ENCODE measurements around the gene CRTC3. TPM values are rescaled to one million over a fixed set of nuclear protein-coding genes. Genes with fewer than 3 reads are reported as not detected.

The CRTC3 gene
- total RNA-seq, 2 experiments from 2014 or later, result 40.6 to 42.7 TPM

DNA sequence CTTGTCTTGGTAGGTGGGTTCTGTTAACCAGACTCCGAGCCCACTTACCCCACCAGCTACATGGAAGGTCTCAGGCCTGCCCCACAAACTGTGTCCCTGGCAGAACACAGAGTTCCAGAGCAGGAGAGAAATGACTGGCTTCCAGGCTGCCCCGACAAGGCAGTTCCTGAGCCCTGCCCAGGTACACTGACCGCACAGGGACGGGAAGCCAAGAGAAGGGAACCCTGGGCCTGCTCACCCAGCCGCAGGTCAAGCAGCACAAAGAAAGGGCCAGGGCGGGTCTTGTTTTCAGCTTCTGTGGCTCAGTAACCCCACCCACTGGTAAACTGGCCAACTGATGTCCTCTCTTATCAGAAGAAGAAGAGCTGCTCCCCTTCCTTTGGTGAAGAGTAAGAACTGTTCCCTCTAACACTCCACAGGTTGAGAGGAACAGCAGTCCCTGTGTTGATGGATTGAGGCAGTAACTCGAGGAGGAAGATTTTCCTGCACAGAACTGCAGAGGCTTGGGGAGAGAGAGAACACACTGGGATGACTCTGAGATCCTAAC, 68.4 kb downstream of the CRTC3 start:
- no peaks in the 10 kb centered on the region for H3K9me3 Mint-ChIP-seq
- DNase-seq, result peak; percentile 38
- H3K36me3 Mint-ChIP-seq (ENCODE audit: low read depth), result peaks cover 26% of the 10 kb centered on the region
- intact Hi-C loops (cut with micrococcal nuclease), result no loop called here
- peaks cover 79% of the 10 kb centered on the region for H3K4me1 Mint-ChIP-seq (ENCODE audit: low read depth)
- CTCF ChIA-PET, result interaction anchor here (0.6 to 1.6 kb wide), 5 partner anchors 14 to 207 kb away, joined by 3 to 7 read pairs (median 4); no protein-coding TSS in a partner anchor
- peak overlapping the region; percentile 99 for H3K27ac Mint-ChIP-seq
- no peak overlapping the region for H3K4me3 Mint-ChIP-seq
- no peaks in the 10 kb centered on the region for H3K27me3 Mint-ChIP-seq (ENCODE audit: low read depth)

DNA sequence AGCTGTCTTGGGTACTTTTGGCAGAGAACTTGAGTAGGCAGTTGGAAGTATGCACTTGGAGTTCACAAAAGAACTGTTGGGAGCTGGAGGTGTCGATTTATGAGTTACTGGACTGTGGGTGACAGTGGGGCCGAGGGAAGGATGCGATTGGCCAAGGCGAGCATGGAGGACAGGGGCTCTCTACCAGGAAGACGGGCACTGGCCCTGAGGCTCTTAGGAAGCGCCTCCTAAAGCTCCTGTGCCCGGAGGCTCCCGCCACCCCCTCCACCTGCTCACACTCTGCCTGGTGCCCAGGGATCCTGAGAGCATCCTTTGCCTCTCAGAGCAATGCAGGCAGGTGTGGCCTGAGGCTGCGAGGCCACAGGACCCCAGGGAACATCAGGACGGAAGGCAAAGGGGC, 69.0 kb downstream of the CRTC3 start:
- CTCF ChIA-PET, result interaction anchor here (0.6 to 1.6 kb wide), 6 partner anchors 14 to 240 kb away, joined by 3 to 7 read pairs (median 4); no protein-coding TSS in a partner anchor
- Mint-ChIP-seq H3K27me3 (ENCODE audit: low read depth) (no peaks in the 10 kb centered on the region), H3K4me3 (no peak overlapping the region), H3K27ac (peak overlapping the region; percentile 99), H3K36me3 (ENCODE audit: low read depth) (peaks cover 24% of the 10 kb centered on the region), H3K9me3 (no peaks in the 10 kb centered on the region), H3K4me1 (ENCODE audit: low read depth) (peaks cover 77% of the 10 kb centered on the region)
- no peak for DNase-seq
- intact Hi-C loops (cut with micrococcal nuclease), result no loop called here

DNA sequence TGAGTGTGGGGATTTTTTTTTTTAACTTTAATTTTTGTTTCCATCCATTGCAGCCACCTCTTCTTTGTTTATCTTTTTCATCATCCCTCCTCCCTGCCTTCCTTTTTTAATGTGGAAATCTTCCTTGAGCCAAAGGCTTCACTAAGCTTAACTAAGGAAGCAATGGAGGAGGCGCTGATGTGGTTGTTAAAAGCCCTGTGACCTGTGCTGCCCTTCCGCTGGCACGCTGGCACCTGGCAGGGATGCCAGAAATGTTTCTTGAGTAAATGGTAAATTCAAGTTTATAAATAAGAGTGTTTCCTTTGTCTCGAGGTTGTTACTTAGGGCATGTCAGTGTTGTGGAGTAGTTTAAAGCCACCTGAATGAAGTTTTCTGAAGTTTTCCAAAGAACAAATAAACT, 69.4 kb downstream of the CRTC3 start:
- Mint-ChIP-seq H3K36me3 (ENCODE audit: low read depth) (peaks cover 24% of the 10 kb centered on the region), H3K4me3 (no peak overlapping the region), H3K9me3 (no peaks in the 10 kb centered on the region), H3K4me1 (ENCODE audit: low read depth) (peaks cover 77% of the 10 kb centered on the region), H3K27me3 (ENCODE audit: low read depth) (no peaks in the 10 kb centered on the region), H3K27ac (peak overlapping the region; percentile 99)
- intact Hi-C loops (cut with micrococcal nuclease), result no loop called here
- CTCF ChIA-PET, result interaction anchor here (0.6 to 1.6 kb wide), 4 partner anchors 38 to 240 kb away, joined by 4 to 7 read pairs (median 4); no protein-coding TSS in a partner anchor
- no peak for DNase-seq

DNA sequence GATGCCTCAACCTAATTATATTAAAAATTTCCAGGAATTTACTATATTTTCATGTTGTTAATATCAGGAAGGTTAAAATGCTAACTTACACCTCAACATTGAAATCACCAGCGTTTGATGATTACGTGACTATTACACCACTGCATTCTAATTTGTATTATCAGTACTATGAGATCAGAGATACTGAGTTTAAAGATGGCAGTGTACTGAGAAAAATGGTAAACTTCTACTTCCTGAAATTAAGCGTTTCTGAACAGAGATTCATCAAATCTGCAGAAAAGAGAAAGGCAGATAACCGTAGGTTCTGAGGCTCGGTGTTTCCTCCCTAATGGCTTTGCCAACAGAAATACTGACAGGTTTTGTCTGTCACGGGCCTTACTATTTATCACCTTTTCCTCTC, 69.9 kb downstream of the CRTC3 start:
- no peak overlapping the region for H3K4me3 Mint-ChIP-seq
- no peaks in the 10 kb centered on the region for H3K27me3 Mint-ChIP-seq (ENCODE audit: low read depth)
- CTCF ChIA-PET, result interaction anchor here (1.5 kb wide), 1 partner anchor 38 kb away, joined by 3 read pairs; no protein-coding TSS in a partner anchor
- H3K4me1 Mint-ChIP-seq (ENCODE audit: low read depth), result peaks cover 79% of the 10 kb centered on the region
- DNase-seq, result peak; percentile 23
- H3K36me3 Mint-ChIP-seq (ENCODE audit: low read depth), result peaks cover 23% of the 10 kb centered on the region
- intact Hi-C loops (cut with micrococcal nuclease), result no loop called here
- no peaks in the 10 kb centered on the region for H3K9me3 Mint-ChIP-seq
- H3K27ac Mint-ChIP-seq, result peak overlapping the region; percentile 99

DNA sequence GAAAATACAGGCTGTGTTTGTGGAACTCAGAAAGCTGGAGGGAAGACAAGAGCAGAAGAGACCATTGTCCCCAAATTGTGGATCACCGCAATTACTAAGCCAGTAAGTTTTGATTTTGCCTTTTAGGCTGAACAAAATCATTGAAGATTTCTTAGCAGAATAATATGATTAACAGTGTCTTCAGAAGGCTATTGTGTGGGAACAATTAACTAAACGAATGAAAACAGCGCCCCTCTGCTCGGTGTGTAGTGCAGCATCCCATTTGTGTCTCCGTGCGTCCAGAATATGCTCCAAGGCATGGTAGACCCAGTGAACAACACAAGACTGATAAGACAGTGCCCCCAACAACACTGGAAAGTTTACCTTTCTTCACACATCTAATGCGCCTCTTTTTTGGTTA, 71.2 kb downstream of the CRTC3 start:
- no peaks in the 10 kb centered on the region for H3K27me3 Mint-ChIP-seq (ENCODE audit: low read depth)
- DNase-seq, result no peak
- CTCF ChIA-PET, result interaction anchor here (0.6 to 1.5 kb wide), 3 partner anchors 39 to 448 kb away, joined by 3 to 4 read pairs (median 3); no protein-coding TSS in a partner anchor
- peak overlapping the region; percentile 44 for H3K27ac Mint-ChIP-seq
- no peaks in the 10 kb centered on the region for H3K9me3 Mint-ChIP-seq
- no peak overlapping the region for H3K4me3 Mint-ChIP-seq
- H3K36me3 Mint-ChIP-seq (ENCODE audit: low read depth), result peaks cover 18% of the 10 kb centered on the region
- peaks cover 68% of the 10 kb centered on the region for H3K4me1 Mint-ChIP-seq (ENCODE audit: low read depth)
- intact Hi-C loops (cut with micrococcal nuclease), result no loop called here

DNA sequence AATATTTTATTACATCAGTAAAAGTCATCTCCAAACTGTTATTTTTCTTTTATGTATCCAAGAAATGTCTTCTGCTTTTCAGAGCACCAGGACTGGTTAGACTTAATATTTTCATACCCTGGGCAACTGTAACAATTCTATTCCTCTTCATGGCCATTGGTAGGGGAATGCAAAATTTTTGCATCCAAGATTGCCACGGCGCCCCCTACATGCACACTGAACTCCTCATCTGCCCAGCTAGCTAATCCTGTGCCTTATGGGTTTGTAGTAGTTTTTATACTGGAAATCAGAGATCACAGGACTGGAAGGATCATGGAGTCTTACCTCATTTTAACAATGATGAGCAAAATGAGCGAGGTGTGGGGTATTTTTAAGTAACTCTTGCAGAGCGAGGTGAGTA, 74.2 kb downstream of the CRTC3 start:
- H3K27ac Mint-ChIP-seq, result no peak overlapping the region
- intact Hi-C loops (cut with micrococcal nuclease), result loop anchor here (1.0 to 2.0 kb wide), 2 partner anchors 241 to 284 kb away; no protein-coding TSS in a partner anchor

DNA sequence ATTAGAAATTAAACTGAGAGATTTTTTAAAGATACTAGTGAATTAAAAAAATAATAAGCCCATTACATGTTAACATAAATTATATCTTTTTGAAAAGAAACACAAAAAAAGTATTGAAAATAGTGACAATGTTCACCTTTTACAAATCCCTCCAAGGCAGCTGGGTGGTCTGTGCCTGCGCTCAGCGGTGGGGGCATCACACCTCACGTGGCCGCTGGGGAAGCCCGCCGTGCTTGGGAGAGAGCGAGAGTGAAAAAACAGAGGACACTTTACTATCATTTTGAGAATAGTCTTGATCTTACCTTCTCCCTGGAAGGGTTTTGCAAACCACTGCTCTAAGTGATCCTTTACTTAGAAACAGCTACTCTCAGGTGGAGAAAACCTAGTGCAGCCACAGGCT, 76.9 kb downstream of the CRTC3 start:
- H3K9me3 Mint-ChIP-seq, result no peaks in the 10 kb centered on the region
- no peak overlapping the region for H3K27ac Mint-ChIP-seq
- no peak overlapping the region for H3K4me3 Mint-ChIP-seq
- peaks cover 23% of the 10 kb centered on the region for H3K4me1 Mint-ChIP-seq (ENCODE audit: low read depth)
- peaks cover 9% of the 10 kb centered on the region for H3K36me3 Mint-ChIP-seq (ENCODE audit: low read depth)
- DNase-seq, result no peak
- no peaks in the 10 kb centered on the region for H3K27me3 Mint-ChIP-seq (ENCODE audit: low read depth)
- CTCF ChIA-PET, result interaction anchor here (2.1 kb wide), 1 partner anchor 12 kb away, joined by 10 read pairs; no protein-coding TSS in a partner anchor
- intact Hi-C loops (cut with micrococcal nuclease), result no loop called here

More for the DNA sequence above, 74.2 kb downstream of the CRTC3 start:
- Mint-ChIP-seq H3K27me3 (ENCODE audit: low read depth) (no peaks in the 10 kb centered on the region), H3K36me3 (ENCODE audit: low read depth) (peaks cover 10% of the 10 kb centered on the region), H3K4me1 (ENCODE audit: low read depth) (peaks cover 42% of the 10 kb centered on the region), H3K9me3 (no peaks in the 10 kb centered on the region), H3K4me3 (no peak overlapping the region)
- CTCF ChIA-PET, result interaction anchor here (0.6 to 1.6 kb wide), 11 partner anchors 10 to 328 kb away, joined by 3 to 9 read pairs (median 4); partner anchors contain the start of gene HDDC3
- peak; percentile 82 for DNase-seq

DNA sequence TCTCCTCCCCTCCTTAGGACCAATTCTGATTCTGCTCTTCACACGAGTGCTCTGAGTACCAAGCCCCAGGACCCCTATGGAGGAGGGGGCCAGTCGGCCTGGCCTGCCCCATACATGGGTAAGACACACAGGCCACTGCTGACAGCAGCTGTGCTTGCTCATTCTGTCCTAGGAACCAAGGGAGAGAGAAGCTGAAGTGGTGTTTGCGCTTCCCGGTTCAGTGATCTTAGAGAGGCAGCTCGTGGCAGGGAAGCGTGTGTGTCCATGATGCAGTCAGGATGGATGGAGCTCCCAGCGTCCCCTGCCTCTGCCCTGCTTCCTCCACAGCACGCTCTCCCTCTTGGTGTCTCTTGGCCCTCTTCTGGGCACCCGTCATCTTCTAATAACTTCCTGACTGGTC, 77.6 kb downstream of the CRTC3 start:
- no peak overlapping the region for H3K27ac Mint-ChIP-seq
- intact Hi-C loops (cut with micrococcal nuclease), result no loop called here
- H3K36me3 Mint-ChIP-seq (ENCODE audit: low read depth), result peaks cover 5% of the 10 kb centered on the region
- no peaks in the 10 kb centered on the region for H3K9me3 Mint-ChIP-seq
- H3K27me3 Mint-ChIP-seq (ENCODE audit: low read depth), result no peaks in the 10 kb centered on the region
- peaks cover 22% of the 10 kb centered on the region for H3K4me1 Mint-ChIP-seq (ENCODE audit: low read depth)
- no peak overlapping the region for H3K4me3 Mint-ChIP-seq
- CTCF ChIA-PET, result interaction anchor here (2.1 kb wide), 1 partner anchor 11 kb away, joined by 10 read pairs; no protein-coding TSS in a partner anchor
- no peak for DNase-seq

DNA sequence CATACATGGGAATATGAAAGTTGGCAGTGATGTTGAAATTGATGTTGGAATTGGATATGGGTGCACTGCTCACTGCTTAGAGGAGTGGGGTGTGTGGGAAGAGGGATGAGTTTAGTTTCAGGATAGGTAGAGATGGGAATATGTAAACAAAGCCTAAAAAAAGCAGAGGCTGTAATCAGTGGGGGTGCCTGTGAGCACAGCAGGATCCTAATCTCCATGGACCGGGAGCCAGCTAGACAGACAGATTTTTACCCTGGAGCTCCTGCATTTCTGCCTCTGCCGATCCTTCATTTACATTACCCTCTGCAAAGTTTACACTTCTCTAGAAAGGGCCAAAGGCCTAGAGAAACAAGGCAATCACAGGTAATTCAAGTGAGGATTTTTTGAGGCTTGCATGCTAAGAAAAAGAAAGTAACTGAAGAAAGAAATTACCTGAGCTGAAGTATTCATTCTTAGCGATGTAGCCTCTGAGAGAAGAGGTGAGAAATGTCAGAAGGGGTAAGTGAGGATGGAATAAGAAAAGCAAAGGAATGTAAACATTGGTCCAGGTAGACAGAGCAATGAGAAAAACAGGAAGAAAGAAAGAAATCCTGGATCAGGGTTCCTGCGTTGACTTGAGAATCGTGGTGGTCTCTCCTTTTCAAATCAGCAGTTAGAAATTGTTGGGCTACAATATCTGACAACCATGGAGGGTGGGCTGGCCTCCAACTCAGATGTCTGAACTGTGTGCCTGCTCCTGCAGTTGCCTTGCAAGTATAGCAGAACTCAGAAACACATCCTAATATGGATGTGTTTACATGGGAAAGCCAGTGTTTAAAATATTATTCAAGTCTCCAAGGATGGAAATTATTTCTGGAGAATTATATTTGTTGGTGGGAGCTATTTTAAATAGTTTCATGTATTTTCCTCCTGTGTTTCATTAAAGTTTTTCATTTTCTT, 79.8 kb downstream of the CRTC3 start:
- no peak overlapping the region for H3K27ac Mint-ChIP-seq
- H3K4me1 Mint-ChIP-seq (ENCODE audit: low read depth), result peaks cover 21% of the 10 kb centered on the region
- intact Hi-C loops (cut with micrococcal nuclease), result no loop called here
- no peaks in the 10 kb centered on the region for H3K27me3 Mint-ChIP-seq (ENCODE audit: low read depth)
- H3K4me3 Mint-ChIP-seq, result no peak overlapping the region
- DNase-seq, result no peak
- CTCF ChIA-PET, result interaction anchor here (0.8 to 1.0 kb wide), 2 partner anchors 83 to 151 kb away, joined by 3 to 6 read pairs; no protein-coding TSS in a partner anchor
- H3K9me3 Mint-ChIP-seq, result no peaks in the 10 kb centered on the region
- peaks cover 7% of the 10 kb centered on the region for H3K36me3 Mint-ChIP-seq (ENCODE audit: low read depth)

DNA sequence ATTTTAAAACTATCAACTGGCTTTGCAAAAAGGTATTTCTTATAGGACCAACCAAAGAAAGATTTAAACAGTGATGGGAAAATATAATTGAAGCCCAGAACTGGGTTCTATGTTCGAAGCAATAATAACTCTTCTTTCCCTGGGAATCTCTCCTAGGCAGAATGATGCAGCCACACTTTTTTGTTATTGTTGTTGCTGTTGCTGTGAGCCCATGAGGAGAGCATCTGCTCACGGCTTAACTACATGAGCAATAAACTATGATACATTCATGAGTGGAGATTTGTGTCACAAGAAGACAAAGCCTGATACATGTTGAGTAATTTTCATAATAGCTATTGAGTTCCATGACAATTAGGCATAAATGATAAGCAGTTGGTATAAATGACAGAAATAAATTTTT, 80.5 kb downstream of the CRTC3 start:
- H3K4me3 Mint-ChIP-seq, result no peak overlapping the region
- no peak overlapping the region for H3K27ac Mint-ChIP-seq
- intact Hi-C loops (cut with micrococcal nuclease), result no loop called here
- H3K36me3 Mint-ChIP-seq (ENCODE audit: low read depth), result peaks cover 9% of the 10 kb centered on the region
- H3K4me1 Mint-ChIP-seq (ENCODE audit: low read depth), result peaks cover 21% of the 10 kb centered on the region
- CTCF ChIA-PET, result no interaction called here
- no peaks in the 10 kb centered on the region for H3K9me3 Mint-ChIP-seq
- DNase-seq, result no peak
- no peaks in the 10 kb centered on the region for H3K27me3 Mint-ChIP-seq (ENCODE audit: low read depth)

DNA sequence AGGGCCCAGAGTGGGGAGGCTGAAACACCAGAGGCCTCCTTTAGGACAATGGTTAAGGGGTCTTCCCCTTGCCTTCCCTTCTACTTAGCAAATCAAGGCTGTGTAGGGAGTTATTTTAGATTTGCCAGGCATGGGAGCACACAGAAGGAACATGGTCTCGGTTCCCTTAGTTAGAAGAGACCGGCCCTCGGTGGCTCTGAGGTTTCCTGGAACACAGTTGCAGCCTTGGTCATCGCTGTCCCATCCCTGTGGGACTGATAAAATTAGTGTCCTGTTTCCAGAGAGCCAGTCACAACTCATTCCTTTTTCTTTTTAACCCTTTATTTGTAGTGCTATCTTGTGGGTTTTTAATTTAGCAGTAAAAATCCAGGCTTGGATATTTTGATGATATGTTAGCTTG, 81.4 kb downstream of the CRTC3 start:
- peaks cover 21% of the 10 kb centered on the region for H3K4me1 Mint-ChIP-seq (ENCODE audit: low read depth)
- no peaks in the 10 kb centered on the region for H3K27me3 Mint-ChIP-seq (ENCODE audit: low read depth)
- DNase-seq, result no peak
- no peak overlapping the region for H3K4me3 Mint-ChIP-seq
- H3K9me3 Mint-ChIP-seq, result no peaks in the 10 kb centered on the region
- peaks cover 9% of the 10 kb centered on the region for H3K36me3 Mint-ChIP-seq (ENCODE audit: low read depth)
- CTCF ChIA-PET, result no interaction called here
- intact Hi-C loops (cut with micrococcal nuclease), result no loop called here
- H3K27ac Mint-ChIP-seq, result no peak overlapping the region

DNA sequence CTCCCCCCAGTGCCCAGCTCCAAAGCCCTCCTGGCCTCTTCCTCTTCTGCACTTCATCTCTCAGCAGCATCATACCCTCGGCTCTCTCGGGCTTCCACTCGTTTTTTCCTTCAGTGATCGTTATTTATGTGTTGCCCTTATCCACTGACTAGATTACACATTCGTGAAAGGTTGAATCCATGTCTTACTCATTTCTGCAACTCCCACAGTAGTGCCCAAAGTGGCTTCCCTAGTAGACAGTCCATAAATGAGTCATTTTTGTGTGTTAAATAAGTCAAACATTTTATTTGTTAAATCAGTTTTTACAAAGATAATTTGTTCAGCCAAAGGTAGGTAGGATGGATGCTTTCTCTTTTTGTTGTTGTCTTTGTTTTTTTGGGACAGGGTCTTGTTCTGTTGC, 87.4 kb downstream of the CRTC3 start:
- DNase-seq, result no peak
- Mint-ChIP-seq H3K27me3 (ENCODE audit: low read depth) (no peaks in the 10 kb centered on the region), H3K4me1 (ENCODE audit: low read depth) (peaks cover 50% of the 10 kb centered on the region), H3K27ac (no peak overlapping the region), H3K9me3 (no peaks in the 10 kb centered on the region), H3K36me3 (ENCODE audit: low read depth) (peaks cover 29% of the 10 kb centered on the region), H3K4me3 (no peak overlapping the region)
- CTCF ChIA-PET, result interaction anchor here (0.7 kb wide), 1 partner anchor 321 kb away, joined by 3 read pairs; no protein-coding TSS in a partner anchor
- intact Hi-C loops (cut with micrococcal nuclease), result no loop called here
